ENCODE data around the gene LRMDA.

DNA sequence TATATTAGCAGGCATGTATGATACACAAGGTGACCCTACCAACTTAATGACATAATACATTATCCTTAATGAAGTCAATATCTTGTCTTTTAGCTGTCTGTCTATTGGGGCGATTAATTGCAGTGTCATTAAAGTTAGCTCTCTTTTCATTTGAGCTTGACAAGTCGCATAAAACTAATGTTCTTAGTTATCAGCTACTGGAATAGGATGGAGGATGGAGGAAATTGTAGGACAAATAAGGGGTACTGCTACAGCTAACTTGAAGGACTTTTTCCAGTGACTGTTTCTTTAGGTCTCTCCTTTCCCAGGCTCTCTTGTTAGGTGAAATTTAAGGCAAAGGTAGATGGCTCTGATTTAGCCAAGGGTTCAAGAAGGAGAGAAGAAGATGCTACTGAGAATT is 506.4 kb downstream of the LRMDA start:
- TF ChIP-seq CTCF (IDR thresholded peaks at IDR 0.05; ENCODE audit: extremely low read depth in 1 of 2, insufficient read depth in 1 of 2, low read depth in 1 of 2, low read length in 2 of 2) (no peak), POLR2A (IDR thresholded peaks at IDR 0.05; ENCODE audit: low read depth, low read length) (no peak), JUN (IDR thresholded peaks at IDR 0.05; ENCODE audit: borderline replicate concordance, insufficient read depth, insufficient read length, low read depth) (no peak), EZH2 (IDR thresholded peaks at IDR 0.05; ENCODE audit: borderline replicate concordance, low read depth, low read length, severe bottlenecking) (no peak), POLR2AphosphoS5 (IDR thresholded peaks at IDR 0.05; ENCODE audit: insufficient read depth, low read depth, low read length) (no peak), FOS (IDR thresholded peaks at IDR 0.05; ENCODE audit: borderline replicate concordance, insufficient read depth, low read length) (no peak)
